AG04449 (cell line): Measurements from ENCODE around the gene ZFYVE1.

Experiments
- CTCF ChIA-PET: fragments of 350-600 bp; formaldehyde crosslinking; extraction: SDS; loops from one replicate; lab custom pipeline; 2021; ENCODE audit warnings: antibody characterized with exemption; lab: Yijun Ruan, JAX
- POLR2A ChIA-PET: fragments of 400-600, 350-600 bp; formaldehyde crosslinking; extraction: SDS; loops from one replicate; lab custom pipeline; 2020; ENCODE audit warnings: antibody characterized with exemption, inconsistent platforms; lab: Yijun Ruan, JAX
- DNase-seq: peaks from one replicate; pipeline ENCODE4 v3.0.0-alpha.2; 2010; ENCODE audit warnings: low read depth, low spot score
- H3K4me3 ChIP-seq: 2 replicates; pipeline ENCODE4 v1.5.1; 2011; ENCODE audit warnings: low read depth, mild to moderate bottlenecking, control low read depth, low read length
- CTCF ChIP-seq: IDR thresholded peaks from one replicate; pipeline ENCODE4 v1.5.1; 2011; ENCODE audit warnings: mild to moderate bottlenecking, moderate library complexity, low read length, control low read depth, inconsistent platforms; ENCODE audit not compliant: insufficient read depth; ENCODE audit errors: missing control alignments

ZFYVE1 gene

GRCh38 chr14:72928872-72929271 lies 98.0 kb downstream of the ZFYVE1 start:
- ChIA-PET POLR2A (no interaction called here), CTCF (interaction anchor here (3.2 kb wide), 1 partner anchor 413 kb away, joined by 13 read pairs; no protein-coding TSS in a partner anchor)
- no peak overlapping the region for H3K4me3 ChIP-seq
- TF ChIP-seq CTCF = no peak
- DNase-seq = no peak

- no peak for TF ChIP-seq CTCF
- ChIA-PET CTCF (interaction anchor here (1.7 to 4.4 kb wide), 3 partner anchors 21 to 410 kb away, joined by 5 to 38 read pairs (median 13); no protein-coding TSS in a partner anchor), POLR2A (no interaction called here)
These were observed 100.4 kb downstream of the ZFYVE1 start, which contains the start of gene DCAF4 for GRCh38 chr14:72926292-72927028. Gene DCAF4 (plus strand): TSS chr14:72926464. CDS start chr14:72937979, 11,515 bp downstream.

GRCh38 chr14:72925815-72926291 lies 101.1 kb downstream of the ZFYVE1 start:
- no peak for TF ChIP-seq CTCF
- no peak for DNase-seq
- POLR2A ChIA-PET = no interaction called here
- peak overlapping the region; percentile 95 for H3K4me3 ChIP-seq
- CTCF ChIA-PET = interaction anchor here (1.1 to 4.4 kb wide), 3 partner anchors 22 to 412 kb away, joined by 7 to 38 read pairs (median 7); no protein-coding TSS in a partner anchor

More at GRCh38 chr14:72926292-72927028, 100.4 kb downstream of the ZFYVE1 start, which contains the start of gene DCAF4:
- peak; percentile 89 for DNase-seq
- peak within 1 kb of the TSS; percentile 95 for H3K4me3 ChIP-seq

- H3K4me3 ChIP-seq = peak overlapping the region; percentile 95; the same call in 1 of the 2 replicates
- DNase-seq = no peak
- no peak for TF ChIP-seq CTCF
- CTCF ChIA-PET = interaction anchor here (1.1 to 4.4 kb wide), 4 partner anchors 16 to 411 kb away, joined by 4 to 38 read pairs (median 7); no protein-coding TSS in a partner anchor
- POLR2A ChIA-PET = interaction anchor here (0.5 kb wide), 1 partner anchor 17 kb away, joined by 3 read pairs; no protein-coding TSS in a partner anchor
These were observed 101.6 kb downstream of the ZFYVE1 start for GRCh38 chr14:72925171-72925759.

- no peak for TF ChIP-seq CTCF
- no peak overlapping the region for H3K4me3 ChIP-seq
- ChIA-PET CTCF (interaction anchor here (0.8 to 4.4 kb wide), 3 partner anchors 16 to 24 kb away, joined by 3 to 38 read pairs (median 4); no protein-coding TSS in a partner anchor), POLR2A (no interaction called here)
- no peak for DNase-seq
These were observed 102.6 kb downstream of the ZFYVE1 start for GRCh38 chr14:72924337-72924736.
